HL-60/S4 (cell line): Measurements from ENCODE around the gene NTN1.
"Not testable (repeated sequence)": the region's sequence is repeated elsewhere in the genome, so short reads cannot be mapped to it uniquely, and the experiment has no call there.

ENCODE experiments used
- in situ Hi-C: fragments of 300-500 bp; cut with MboI; formaldehyde crosslinking; loops from 2 replicates; pipeline ENCODE4 v1.14.3; 2022; ENCODE audit warnings: low sequenced_read_pairs

NTN1 gene

DNA sequence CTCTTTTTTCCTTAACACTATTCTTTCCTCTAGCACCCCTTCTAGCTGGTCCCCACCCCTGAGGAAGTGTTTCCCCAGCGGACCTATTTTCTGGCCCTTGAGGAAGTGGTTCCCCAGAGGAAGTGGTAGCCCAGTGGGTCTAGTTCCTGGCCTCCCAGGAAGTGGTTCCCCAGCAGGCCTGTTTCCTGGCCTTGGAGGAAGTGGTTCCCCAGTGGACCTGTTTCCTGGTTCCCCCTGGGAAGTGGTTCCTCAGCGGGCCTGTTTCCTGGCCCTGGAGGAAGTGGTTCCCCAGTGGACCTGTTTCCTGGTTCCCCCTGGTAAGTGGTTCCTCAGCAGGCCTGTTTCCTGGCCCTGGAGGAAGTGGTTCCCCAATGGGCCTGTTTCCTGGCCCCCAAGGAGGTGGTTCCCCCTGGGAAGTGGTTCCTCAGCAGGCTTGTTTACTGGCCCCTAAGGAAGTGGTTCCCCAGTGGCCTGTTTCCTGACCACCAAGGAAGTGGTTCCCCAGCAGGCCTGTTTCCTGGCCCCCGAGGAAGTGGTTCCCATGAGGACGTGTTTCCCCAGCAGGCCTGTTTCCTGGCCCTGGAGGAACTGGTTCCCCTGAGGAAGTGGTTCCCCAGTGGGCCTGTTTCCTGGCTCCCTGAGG is 58.3 kb downstream of the NTN1 start:
- in situ Hi-C loops: no loop called here

- in situ Hi-C loops: no loop called here
Measured at GRCh38 chr17:9080296-9080914, 59.1 kb downstream of the NTN1 start.

DNA sequence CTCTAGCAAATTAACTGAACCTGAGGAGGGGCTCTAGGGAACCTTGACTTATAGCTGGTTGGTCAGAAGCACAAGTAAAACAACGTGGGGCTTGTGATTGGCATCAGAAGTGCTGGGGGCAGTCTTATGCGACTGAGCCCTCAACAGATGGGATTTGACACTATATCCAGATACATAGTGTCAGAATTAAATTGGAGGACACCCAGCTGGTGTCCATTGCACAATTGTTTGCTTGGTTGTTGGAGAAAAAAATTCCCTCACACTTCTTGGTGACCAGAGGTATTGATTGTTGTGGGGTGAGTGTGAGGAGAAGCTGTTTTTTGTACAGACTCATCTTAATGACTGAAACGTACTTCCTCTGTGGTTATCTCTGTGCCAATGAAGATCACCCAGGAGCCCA is 59.7 kb downstream of the NTN1 start:
- in situ Hi-C loops: no loop called here

GRCh38 chr17:9086577-9086976 is 65.3 kb downstream of the NTN1 start:
- in situ Hi-C loops: no loop called here

- in situ Hi-C loops: no loop called here
Measured at GRCh38 chr17:9087921-9088320, 66.6 kb downstream of the NTN1 start.

DNA sequence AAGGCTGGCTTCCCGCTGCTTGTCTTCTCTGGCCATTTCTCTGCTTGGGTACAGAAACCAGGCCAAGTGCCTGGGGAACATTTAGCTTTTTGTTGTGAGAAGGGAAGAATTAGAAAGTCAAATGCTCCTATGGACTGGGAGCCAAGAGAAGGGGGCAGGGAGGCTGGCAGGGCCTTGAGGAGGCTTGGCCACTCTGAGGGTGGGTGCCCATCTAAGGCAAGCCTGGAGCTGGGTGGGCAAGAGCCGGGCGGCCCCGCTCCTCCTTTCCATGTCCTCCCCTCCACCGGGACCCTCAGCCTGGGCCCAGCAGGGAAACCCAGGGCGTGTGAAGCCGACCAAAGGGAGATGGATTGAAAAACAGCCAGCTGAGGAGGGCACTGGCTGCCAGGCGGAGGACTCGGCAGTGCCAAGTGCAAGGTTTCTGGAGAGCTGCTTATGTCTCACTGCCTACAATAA is 69.4 kb downstream of the NTN1 start:
- in situ Hi-C loops: no loop called here

DNA sequence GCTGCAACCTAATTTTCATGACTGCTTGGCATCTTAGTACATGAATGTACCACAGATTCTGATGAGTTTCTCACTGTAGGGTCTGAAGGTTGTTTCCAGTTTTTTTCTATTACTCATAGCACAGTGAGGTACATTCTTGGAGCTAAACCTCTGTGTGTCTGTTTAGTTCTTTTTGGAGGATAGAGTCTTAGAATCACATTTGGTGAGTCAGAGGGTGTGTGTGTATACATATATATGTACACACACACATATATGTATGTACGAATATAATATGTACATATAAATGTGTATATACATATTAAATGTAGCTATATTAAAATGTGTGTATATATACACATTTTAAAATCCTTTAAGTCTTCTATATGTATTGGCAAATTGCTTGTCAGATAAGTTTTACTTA is 72.9 kb downstream of the NTN1 start:
- in situ Hi-C loops: no loop called here

- in situ Hi-C loops: no loop called here
Measured at GRCh38 chr17:9095390-9095789, 74.1 kb downstream of the NTN1 start.

GRCh38 chr17:9098242-9098825 is 77.0 kb downstream of the NTN1 start:
- in situ Hi-C loops: no loop called here

GRCh38 chr17:9101356-9101755 is 80.0 kb downstream of the NTN1 start:
- in situ Hi-C loops: no loop called here

DNA sequence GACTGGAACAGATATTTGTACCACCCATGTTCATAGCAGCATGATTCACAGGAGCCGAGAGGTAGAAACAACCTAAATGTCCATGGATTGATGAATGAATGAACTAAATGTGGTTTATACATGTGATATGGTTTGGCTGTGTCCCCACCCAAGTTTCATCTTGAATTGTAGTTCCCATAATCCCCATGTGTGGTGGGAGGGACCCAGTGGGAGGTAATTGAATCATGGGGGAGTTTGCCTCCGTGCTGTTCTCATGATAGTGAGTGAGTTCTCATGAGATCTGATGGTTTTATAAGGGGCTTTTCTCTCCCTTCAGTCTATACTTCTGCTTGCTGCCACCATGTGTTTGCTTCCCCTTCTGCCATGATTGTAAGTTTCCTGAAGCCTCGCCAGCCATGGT is 81.9 kb downstream of the NTN1 start:
- in situ Hi-C loops: not testable (repeated sequence)

GRCh38 chr17:9104370-9105041 is 83.2 kb downstream of the NTN1 start:
- in situ Hi-C loops: no loop called here

- in situ Hi-C loops: no loop called here
Measured at GRCh38 chr17:9105068-9105868, 84.0 kb downstream of the NTN1 start.

GRCh38 chr17:9106278-9106677 is 85.0 kb downstream of the NTN1 start:
- in situ Hi-C loops: not testable (repeated sequence)

DNA sequence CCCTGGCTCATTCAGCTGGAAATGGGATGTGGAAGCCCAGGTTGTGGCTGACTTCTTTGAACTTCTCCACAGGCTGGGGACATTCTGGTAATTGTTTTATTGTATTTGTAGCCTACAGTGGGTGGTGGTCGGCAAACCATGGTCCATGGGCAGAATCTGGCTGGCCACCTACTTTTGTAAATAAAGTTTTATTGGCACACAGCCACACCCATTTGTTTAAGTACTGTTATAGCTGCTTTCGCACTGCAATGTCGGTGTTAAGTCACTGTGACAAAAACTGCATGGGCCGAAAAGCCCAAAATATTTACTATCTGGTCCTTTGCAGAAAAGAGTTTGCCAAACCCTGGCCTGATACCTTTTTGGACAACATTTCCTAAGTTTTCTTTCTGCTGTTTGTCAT is 86.2 kb downstream of the NTN1 start:
- in situ Hi-C loops: no loop called here

- in situ Hi-C loops: no loop called here
Measured at GRCh38 chr17:9108146-9108545, 86.8 kb downstream of the NTN1 start.

DNA sequence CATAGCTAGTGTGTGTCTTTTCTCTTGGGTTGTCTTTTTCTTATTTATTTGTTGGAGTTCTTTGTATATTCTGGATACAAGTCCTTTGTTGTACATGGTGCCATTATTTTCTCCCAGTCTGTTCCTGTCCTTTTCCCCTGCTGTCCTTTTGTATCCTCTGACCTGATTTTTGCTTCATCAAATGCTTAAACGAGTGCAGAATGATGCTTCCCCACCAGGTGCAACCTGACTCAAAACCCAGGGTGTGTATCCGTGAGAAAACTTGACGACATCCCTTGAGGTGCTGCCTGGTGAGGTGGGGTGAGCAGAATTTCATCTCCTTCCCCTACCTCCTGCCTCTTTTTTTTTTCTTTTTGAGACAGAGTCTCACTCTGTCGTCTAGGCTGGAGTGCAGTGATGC is 88.6 kb downstream of the NTN1 start:
- in situ Hi-C loops: no loop called here

DNA sequence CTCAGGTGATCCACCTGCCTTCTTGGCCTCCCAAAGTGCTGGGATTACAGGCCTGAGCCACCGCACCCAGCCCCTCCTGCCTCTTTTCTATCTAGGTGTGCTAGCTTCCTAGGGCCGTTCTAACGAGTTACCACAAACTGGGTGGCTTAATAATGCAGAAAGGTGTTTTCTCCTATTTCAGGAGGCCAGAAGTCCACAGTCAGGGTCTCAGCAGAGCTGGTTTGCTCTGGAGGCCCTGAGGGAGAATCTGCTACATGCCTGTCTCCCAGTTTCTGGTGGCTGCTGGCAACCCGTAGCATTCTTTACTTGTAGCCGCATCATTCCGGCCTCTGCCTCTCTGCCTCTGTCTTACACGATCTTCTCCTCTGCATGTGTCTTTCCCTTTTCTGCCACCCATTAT is 89.2 kb downstream of the NTN1 start:
- in situ Hi-C loops: no loop called here

GRCh38 chr17:9115214-9116191 is 94.2 kb downstream of the NTN1 start:
- in situ Hi-C loops: no loop called here

- in situ Hi-C loops: no loop called here
Measured at GRCh38 chr17:9116311-9116835, 95.1 kb downstream of the NTN1 start.
